Neuronal stem cell (in vitro differentiated cells): Measurements from ENCODE around the gene EARS2.

Experiments used
- DNase-seq: peaks from one replicate; pipeline ENCODE4 v3.0.0-alpha.2; 2013; ENCODE audit warnings: low spot score
- H2AFZ ChIP-seq: one replicate; pipeline ENCODE4 v1.6.1; 2013; ENCODE audit warnings: mild to moderate bottlenecking, low read length, inconsistent platforms
- H2AK5ac ChIP-seq: 2 replicates; pipeline ENCODE4 v1.6.1; 2013; ENCODE audit warnings: low read depth, mild to moderate bottlenecking, inconsistent platforms, low read length, moderate library complexity, mixed read lengths
- H2BK120ac ChIP-seq: 2 replicates; pipeline ENCODE4 v1.6.1; 2013; ENCODE audit warnings: low read depth, mild to moderate bottlenecking, inconsistent platforms, low read length, moderate library complexity, mixed read lengths
- H2BK12ac ChIP-seq: one replicate; pipeline ENCODE4 v1.6.1; 2013; ENCODE audit warnings: low read length, inconsistent platforms
- H2BK15ac ChIP-seq: 2 replicates; pipeline ENCODE4 v1.6.1; 2013; ENCODE audit warnings: mild to moderate bottlenecking, low read length, inconsistent platforms, mixed read lengths
- H2BK5ac ChIP-seq: one replicate; pipeline ENCODE4 v1.6.1; 2013; ENCODE audit warnings: inconsistent platforms, mild to moderate bottlenecking, low read length, moderate library complexity
- H3K14ac ChIP-seq: one replicate; pipeline ENCODE4 v1.6.1; 2013; ENCODE audit warnings: low read length, inconsistent platforms
- H3K18ac ChIP-seq: 2 replicates; pipeline ENCODE4 v1.6.1; 2013; ENCODE audit warnings: low read length, inconsistent platforms
- H3K23ac ChIP-seq: 2 replicates; pipeline ENCODE4 v1.6.1; 2013; ENCODE audit warnings: low read depth, mild to moderate bottlenecking, mixed read lengths, low read length, inconsistent platforms; ENCODE audit not compliant: poor library complexity
- H3K27ac ChIP-seq: replicated peaks from 3 replicates; pipeline ENCODE4 v1.5.1; 2013; ENCODE audit warnings: low read length, inconsistent platforms
- H3K27me3 ChIP-seq, 3 experiments: 2 replicates each; pipeline ENCODE4 v1.6.1; 2013; ENCODE audit warnings: low read length in 3 of 3, mild to moderate bottlenecking in 2 of 3, inconsistent platforms in 1 of 3, low read depth in 1 of 3, mixed read lengths in 1 of 3, moderate library complexity in 1 of 3; ENCODE audit not compliant: control insufficient read depth in 3 of 3, insufficient read depth in 3 of 3
- H3K36me3 ChIP-seq, 2 donors: replicated peaks in 1 of 2; 2 replicates each; pipeline ENCODE4 v1.6.1; 2013; ENCODE audit warnings: low read length in 2 of 2; ENCODE audit not compliant: control insufficient read depth in 2 of 2, insufficient read depth in 2 of 2
- H3K4ac ChIP-seq: 2 replicates; pipeline ENCODE4 v1.6.1; 2013; ENCODE audit warnings: inconsistent platforms, mild to moderate bottlenecking, low read length, moderate library complexity
- H3K4me1 ChIP-seq, 2 donors: 1 replicate in 1 of 2; 2 replicates in 1 of 2; pipeline ENCODE4 v1.6.1; 2013; ENCODE audit warnings: low read length in 2 of 2, low read depth in 1 of 2; ENCODE audit not compliant: control insufficient read depth in 2 of 2, insufficient read depth in 1 of 2
- H3K4me2 ChIP-seq: one replicate; pipeline ENCODE4 v1.6.1; 2013; ENCODE audit warnings: mild to moderate bottlenecking, low read length, inconsistent platforms; ENCODE audit not compliant: insufficient read depth, poor library complexity, severe bottlenecking
- H3K4me3 ChIP-seq, 2 donors: 2 replicates each; pipeline ENCODE4 v1.5.1; 2013; ENCODE audit warnings: low read length in 2 of 2, mild to moderate bottlenecking in 2 of 2, inconsistent platforms in 1 of 2, moderate library complexity in 1 of 2
- H3K79me1 ChIP-seq: one replicate; pipeline ENCODE4 v1.6.1; 2013; ENCODE audit warnings: low read depth, mild to moderate bottlenecking, inconsistent platforms, low read length, moderate library complexity
- H3K9ac ChIP-seq: one replicate; pipeline ENCODE4 v1.6.1; 2013; ENCODE audit warnings: mild to moderate bottlenecking, low read depth, low read length, inconsistent platforms; ENCODE audit not compliant: poor library complexity
- H3K9me3 ChIP-seq, 2 donors: replicated peaks in 1 of 2; 2 replicates each; pipeline versions ENCODE3 to v1.6.1; 2013; ENCODE audit warnings: low read length in 2 of 2, mild to moderate bottlenecking in 2 of 2, inconsistent platforms in 1 of 2, low read depth in 1 of 2, mixed read lengths in 1 of 2, moderate library complexity in 1 of 2; ENCODE audit not compliant: control insufficient read depth in 2 of 2, insufficient read depth in 1 of 2
- H4K8ac ChIP-seq: one replicate; pipeline ENCODE4 v1.6.1; 2013; ENCODE audit warnings: low read depth, mild to moderate bottlenecking, inconsistent platforms, low read length, moderate library complexity
- H4K91ac ChIP-seq: one replicate; pipeline ENCODE4 v1.6.1; 2013; ENCODE audit warnings: low read length, low read depth, mild to moderate bottlenecking, inconsistent platforms; ENCODE audit not compliant: poor library complexity
- WGBS, 2 donors: extraction: QIAGEN DNeasy Blood & Tissue Kit; methylation state at CpG; one replicate each; pipeline ENCODE4 v1.1.7; 2013; ENCODE audit warnings: missing lambda C conversion rate in 2 of 2, mixed read lengths in 1 of 2; ENCODE audit not compliant: insufficient read length in 2 of 2, insufficient replicate concordance in 1 of 2; ENCODE audit errors: extremely low coverage in 2 of 2; 5-methylcytosine and 5-hydroxymethylcytosine counted together

EARS2 gene

DNA sequence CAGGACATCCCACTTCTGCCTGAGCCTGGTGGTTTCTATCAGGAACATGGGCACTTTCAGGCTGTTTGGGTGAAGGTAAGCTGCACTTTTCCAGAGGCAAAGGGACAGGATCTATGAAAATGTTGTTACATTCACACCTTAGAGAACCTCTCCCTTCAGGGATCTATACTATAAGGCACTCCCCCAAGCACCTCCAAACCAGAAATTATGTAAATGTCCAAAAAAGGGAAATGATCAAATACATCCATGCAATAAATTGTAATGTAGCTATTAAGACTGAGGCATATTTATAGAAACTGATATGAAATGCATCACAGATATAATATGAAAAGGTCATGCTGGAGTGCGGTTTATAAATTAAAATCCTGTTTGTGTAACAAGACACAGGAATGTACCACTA lies 80.9 kb downstream of the EARS2 start:
- Histone ChIP-seq H3K9me3 (no peaks in the 10 kb centered on the region), H3K27me3 (no peaks in the 10 kb centered on the region), H3K4ac (no peak overlapping the region), H2AFZ (no peak overlapping the region), H3K4me1 (no peaks in the 10 kb centered on the region), H3K9ac (no peak overlapping the region), H3K18ac (no peak overlapping the region), H3K79me1 (no peaks in the 10 kb centered on the region), H2AK5ac (no peak overlapping the region), H3K23ac (no peak overlapping the region), H3K27ac (no peak overlapping the region), H3K36me3 (peaks cover 55 to 95% of the 10 kb centered on the region in 2 donors), H2BK5ac (no peak overlapping the region), H4K8ac (no peak overlapping the region), H2BK12ac (no peak overlapping the region), H3K4me3 (no peak overlapping the region), H3K14ac (no peak overlapping the region), H2BK15ac (no peak overlapping the region), H3K4me2 (no peak overlapping the region), H4K91ac (no peak overlapping the region), H2BK120ac (no peak overlapping the region)
- DNase-seq: no peak
- WGBS, 2 donors: no CpG with 5 or more reads among the region's 1 CpG
